Measurements from ENCODE around the gene CEP95.
"Not testable (repeated sequence)": the region's sequence is repeated elsewhere in the genome, so short reads cannot be mapped to it uniquely, and the experiment has no call there.

Gene CEP95

DNA sequence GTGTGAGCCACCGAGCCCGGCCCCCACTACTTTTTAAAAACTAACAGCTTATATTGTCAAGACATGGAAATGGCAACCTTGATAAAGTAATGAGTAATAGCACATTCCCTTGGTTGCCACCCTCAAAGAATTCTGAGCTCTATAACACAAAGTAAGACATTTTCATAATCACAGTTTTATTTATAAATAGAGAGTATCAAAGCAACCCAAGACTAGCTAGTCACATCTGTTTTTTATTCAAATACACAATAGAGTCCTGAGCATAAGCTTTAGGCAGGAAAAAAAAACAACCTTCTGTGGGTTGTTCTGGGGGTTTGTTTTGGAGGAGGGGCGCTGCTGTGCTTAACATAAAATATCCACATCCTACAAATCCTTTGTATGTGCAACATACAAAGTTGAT lies 68.7 kb downstream of the CEP95 start:
- DNase-seq = no peak

DNA sequence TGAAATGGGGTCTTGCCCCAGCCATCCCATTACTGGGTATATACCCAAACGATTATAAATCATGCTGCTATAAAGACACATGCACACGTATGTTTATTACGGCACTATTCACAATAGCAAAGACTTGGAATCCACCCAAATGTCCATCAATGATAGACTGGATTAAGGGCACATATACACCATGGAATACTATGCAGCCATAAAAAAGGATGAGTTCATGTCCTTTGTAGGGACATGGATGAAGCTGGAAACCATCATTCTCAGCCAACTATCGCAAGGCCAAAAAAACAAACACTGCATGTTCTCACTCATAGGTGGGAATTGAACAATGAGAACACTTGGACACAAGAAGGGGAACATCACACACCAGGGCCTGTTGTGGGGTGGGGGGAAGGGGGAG lies 70.2 kb downstream of the CEP95 start:
- not testable (repeated sequence) for DNase-seq

DNA sequence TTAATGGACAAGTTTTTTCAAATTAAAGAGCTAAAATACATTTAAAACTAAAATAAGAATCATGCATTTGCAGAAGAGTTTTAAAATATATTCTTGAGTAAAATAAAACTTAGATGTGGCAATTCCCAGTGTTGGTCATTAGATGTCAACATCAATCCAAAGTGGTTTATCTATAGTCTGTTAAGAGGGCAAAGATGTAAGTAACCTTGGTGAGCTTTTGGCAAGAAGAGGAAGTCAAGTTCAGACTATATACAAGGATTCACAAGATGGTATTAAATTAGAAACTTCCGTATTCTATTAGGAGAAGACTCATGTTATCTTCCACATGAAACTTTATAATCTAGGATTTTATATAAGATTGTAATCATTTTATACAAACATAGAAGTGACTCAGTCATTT lies 73.1 kb downstream of the CEP95 start:
- DNase-seq = no peak

DNA sequence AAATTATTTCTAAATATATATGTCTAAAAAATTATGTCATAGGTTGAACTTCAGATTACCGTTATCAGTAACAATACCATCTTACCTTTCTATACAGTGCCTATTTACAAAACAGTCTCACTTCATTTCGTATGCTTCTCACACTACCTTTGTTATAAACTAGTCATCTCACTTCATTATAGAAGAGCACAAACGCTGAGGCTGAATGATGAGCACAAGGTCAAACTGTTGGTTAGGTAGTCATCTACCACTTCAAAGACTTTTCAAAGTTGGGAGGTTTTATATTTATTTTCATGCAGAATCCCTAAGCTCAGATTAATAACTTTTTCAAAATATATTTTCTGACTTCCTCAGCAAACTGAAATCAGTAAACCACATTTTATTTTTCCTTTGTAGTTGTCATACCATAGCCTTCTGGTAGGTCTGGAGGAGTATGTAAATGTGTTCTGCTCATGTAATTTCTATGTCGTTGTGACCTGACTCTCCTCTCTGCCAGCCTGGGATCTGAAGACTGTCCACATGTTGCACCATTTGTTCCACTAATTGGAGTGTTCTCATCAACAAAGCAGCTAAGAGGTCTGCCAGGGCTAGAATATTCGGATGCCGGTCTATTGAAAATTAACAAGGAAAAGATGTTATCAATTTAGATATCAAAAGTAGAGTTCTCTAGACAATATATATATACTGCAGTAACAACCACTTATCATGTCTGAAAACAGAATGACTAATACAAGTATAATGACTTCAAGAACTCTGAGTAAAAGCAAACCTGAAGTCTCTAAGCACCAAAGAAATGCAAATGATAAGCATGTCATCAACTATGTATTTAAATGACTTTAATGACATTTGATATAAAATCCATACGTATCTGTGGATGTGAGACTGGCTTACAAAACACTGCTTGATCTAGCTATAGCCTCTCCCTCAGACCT lies 73.9 kb downstream of the CEP95 start:
- no peak for DNase-seq

DNA sequence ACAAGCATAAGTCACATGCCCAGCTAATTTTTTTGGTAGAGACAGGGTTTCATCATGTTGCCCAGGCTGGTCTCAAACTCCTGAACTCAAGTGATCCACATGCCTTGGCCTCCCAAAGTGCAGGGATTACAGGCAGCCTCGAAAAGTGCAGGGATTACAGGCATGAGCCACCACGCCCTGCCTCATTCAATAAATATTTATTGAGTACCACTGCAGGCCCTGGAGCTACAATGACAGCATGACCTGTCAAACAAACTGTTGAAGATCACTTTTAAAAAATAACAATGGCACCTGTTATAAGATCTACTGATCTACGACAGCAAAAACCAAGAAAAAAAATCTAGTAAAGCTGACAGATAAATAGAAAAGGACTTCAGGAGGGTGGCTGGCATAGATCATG lies 76.3 kb downstream of the CEP95 start:
- no peak for DNase-seq

DNA sequence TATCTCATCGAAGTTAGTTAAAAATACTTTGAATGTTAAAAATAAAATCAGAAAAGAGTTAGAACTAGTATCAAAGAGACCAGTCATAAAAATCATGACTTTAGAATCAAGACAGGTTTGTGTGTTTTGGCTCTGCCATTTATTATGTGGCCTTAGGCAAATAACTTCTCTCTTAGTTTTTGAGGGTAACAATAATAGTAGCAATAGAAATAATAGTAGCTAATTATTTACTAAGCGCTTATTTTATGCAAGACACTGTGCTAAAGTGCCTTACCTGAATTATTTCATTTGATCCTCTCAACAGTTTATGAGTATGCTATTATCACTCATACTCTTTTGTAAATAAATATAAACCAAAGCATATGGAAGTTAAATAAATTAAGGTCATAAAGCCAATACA lies 78.4 kb downstream of the CEP95 start:
- DNase-seq = no peak

All from CD4-positive, alpha-beta T cell treated with Interleukin-17A for 1 hour (primary cell).